ENCODE results near the gene MUC15.
A peak's percentile ranks its signal among the peaks of the same experiment; 100 is the strongest.

The MUC15 gene

DNA sequence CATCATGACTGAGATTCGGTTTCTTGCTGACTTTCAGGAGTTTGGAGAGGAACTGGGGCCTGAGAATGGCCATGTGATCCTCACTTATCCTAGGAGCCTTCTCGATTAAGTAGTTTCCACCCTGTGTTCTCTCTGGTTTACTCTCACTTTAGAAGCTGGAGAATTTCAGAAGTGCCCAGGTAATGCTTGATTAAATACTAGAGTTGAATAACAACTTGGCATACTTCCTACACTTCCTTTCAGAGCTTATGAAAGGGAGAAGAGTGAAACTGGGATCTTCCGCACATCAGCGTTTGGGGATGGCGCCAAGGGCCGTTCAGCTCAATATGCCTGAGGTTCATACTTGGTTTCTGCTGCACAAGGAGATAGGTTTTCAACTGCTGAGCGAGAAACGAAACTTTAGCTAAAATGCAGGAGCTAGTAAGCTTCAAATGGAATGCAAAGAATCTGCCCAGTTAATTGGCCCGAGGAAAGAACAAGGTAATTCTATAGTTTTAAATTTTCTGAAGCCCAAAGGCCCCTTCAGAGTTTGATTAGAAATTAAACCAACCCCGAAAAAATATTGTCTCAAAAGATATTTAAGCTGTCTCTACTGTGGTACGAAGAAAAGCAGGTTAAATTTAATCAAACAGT, 823 bp upstream of the MUC15 start:
- no peak for DNase-seq

- DNase-seq, result no peak
Observed at GRCh38 chr11:26569646-26570045, 2.4 kb downstream of the MUC15 start.

- DNase-seq, result no peak
Observed at GRCh38 chr11:26558190-26558589, 13.9 kb downstream of the MUC15 start.

GRCh38 chr11:26557666-26558065, 14.4 kb downstream of the MUC15 start:
- DNase-seq, result no peak

GRCh38 chr11:26556582-26556981, 15.5 kb downstream of the MUC15 start:
- no peak for DNase-seq

- no peak for DNase-seq
Observed at GRCh38 chr11:26554455-26554854, 17.6 kb downstream of the MUC15 start.

DNA sequence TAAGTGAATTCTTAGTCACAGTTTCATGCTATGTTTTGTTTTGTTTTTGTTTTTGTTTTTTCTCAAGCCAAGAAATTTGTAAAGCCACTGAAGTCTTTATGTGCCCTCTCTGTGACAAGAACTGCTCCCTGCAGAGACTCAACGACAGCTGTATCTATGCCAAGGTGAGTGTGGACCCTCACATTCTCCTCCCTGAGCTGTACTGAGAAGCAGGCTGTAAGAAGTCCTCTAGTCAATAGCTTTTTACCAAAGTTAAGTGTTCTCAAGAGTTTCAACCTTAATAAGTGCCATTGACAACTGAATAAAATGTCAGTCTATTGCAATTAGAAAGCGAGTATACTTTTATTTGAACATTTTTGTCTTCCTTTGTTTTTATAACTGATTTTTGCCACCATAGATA, 18.9 kb downstream of the MUC15 start:
- DNase-seq, result no peak

GRCh38 chr11:26551186-26551801, 20.8 kb downstream of the MUC15 start:
- peak; percentile 34 for DNase-seq

GRCh38 chr11:26550022-26550421, 22.0 kb downstream of the MUC15 start:
- DNase-seq, result no peak

DNA sequence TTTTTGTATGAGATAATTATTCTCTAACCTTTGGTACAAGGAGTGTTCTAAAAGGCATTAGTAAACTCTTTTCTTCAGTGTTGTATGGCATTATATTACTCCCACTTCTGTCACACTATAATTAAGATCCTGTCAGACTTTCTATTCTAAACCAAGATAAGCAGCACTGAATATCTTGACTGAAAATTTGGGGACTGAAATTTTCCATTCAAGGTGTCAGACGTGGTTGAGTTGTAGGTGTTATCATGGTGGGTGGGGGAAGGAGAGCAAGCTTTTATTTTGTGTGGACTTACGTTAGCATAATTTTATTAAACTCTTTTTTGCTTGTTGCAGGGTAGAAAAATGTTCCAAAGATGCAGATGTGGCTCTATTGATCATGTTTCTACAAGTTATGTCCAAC, 22.9 kb downstream of the MUC15 start:
- DNase-seq, result no peak

GRCh38 chr11:26541870-26542269, 30.2 kb downstream of the MUC15 start:
- no peak for DNase-seq

GRCh38 chr11:26539517-26539916, 32.5 kb downstream of the MUC15 start:
- no peak for DNase-seq

DNA sequence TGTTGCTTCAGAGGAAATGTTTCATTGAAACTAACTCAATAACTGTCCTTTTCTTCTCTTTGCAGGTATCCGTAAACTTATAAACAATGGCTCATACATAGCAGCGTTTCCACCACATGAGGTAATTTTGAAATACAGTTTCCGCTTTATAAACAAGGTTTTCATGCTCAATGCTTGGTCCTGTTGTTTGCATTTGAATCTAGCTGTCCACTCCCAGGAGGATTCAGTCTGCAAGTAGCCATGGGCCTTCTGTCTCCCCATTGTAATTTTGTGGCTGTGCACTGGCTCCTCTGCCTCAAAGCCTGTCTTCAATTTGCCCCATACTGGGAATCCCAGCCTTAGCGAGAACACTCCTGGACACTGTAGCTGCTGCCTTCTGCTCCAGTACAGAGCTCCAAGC, 34.7 kb downstream of the MUC15 start:
- no peak for DNase-seq

GRCh38 chr11:26527685-26528084, 44.4 kb downstream of the MUC15 start:
- no peak for DNase-seq

DNA sequence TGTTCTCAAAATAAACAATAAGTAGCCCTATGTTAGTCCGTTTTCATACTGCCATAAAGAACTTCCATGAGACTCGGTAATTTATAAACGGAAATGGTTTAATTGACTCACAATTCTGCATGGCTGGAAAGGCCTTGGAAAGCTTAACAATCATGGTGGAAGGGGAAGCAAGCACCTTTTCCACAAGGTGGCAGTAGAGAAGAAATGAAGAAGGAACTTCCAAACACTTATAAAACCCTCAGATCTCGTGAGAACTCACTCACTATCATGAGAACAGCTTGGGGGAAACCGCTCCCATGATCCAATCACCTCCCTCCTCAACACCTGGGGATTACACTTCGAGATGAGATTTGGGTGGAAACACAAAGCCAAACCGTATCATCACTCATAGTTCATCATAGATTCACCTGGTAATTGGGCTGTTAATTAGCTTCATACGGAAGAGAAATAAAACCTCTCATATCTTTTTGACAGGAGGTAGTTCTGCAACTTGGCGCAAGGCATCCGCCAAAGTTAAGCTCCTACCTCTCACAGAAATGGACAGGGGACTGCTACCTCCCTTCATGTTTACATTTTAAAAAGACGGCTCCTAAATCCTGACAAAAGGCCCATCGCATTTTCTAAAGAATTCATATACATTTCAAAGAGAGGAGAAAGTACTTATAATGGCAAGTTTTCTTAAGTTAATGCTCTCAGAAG, 49.0 kb downstream of the MUC15 start:
- DNase-seq, result peak; percentile 41

GRCh38 chr11:26519469-26519868, 52.6 kb downstream of the MUC15 start:
- DNase-seq, result no peak

- no peak for DNase-seq
Observed at GRCh38 chr11:26512196-26512595, 59.9 kb downstream of the MUC15 start.

- no peak for DNase-seq
Observed at GRCh38 chr11:26510756-26511155, 61.3 kb downstream of the MUC15 start.

GRCh38 chr11:26510164-26510563, 61.9 kb downstream of the MUC15 start:
- no peak for DNase-seq
